HCT116 (cell line): ENCODE measurements around the gene GMCL1. TPM values are rescaled to one million over a fixed set of nuclear protein-coding genes. Genes with fewer than 3 reads are reported as not detected.

Source experiments
- ATAC-seq: fragments of 200-7000 bp; cut with Tn5 transposase; 2 replicates; pipeline ENCODE4 v1.9.1; 2020; ENCODE audit warnings: mild to moderate bottlenecking, moderate library complexity
- BruUV-seq: library from RNA; stranded (reverse); fragments of 400-500 nt; replicated peaks from 2 replicates; lab custom pipeline; 2021; lab: Mats Ljungman, UMichigan
- CTCF ChIA-PET: fragments of 300-600 bp; sonication (Branson Sonifier 250); formaldehyde crosslinking; loops from one replicate; lab custom pipeline; 2021; ENCODE audit warnings: antibody characterized with exemption; lab: Charles Lee
- POLR2A ChIA-PET: fragments of 300-600, 350-600 bp; sonication (Branson Sonifier 250); formaldehyde crosslinking; loops from one replicate; lab custom pipeline; 2021; ENCODE audit warnings: antibody characterized with exemption; lab: Charles Lee
- RAD21 ChIA-PET, 2 experiments: fragments of 300-600 bp; sonication (Branson Sonifier 250); formaldehyde crosslinking; loops; one replicate each; lab custom pipeline; 2023; ENCODE audit warnings: low total read pairs in 2 of 2; ENCODE audit not compliant: uncharacterized antibody in 2 of 2, unreplicated experiment in 2 of 2, low non-redundant PET in 1 of 2; lab: Charles Lee
- DNase-seq: peaks from one replicate; pipeline ENCODE4 v3.0.0-alpha.2; 2010; ENCODE audit warnings: low read depth, low spot score
- H2AFZ ChIP-seq: fragments of 200-600 bp; shearing (Covaris generic), sonication (generic); 2 replicates; pipeline ENCODE4 v1.6.1; 2017; ENCODE audit warnings: low read depth, mixed run types, mixed read lengths, antibody characterized with exemption, low read length; ENCODE audit not compliant: poor library complexity, severe bottlenecking
- H3K27ac ChIP-seq: 2 replicates; pipeline ENCODE4 v1.5.1; 2012; ENCODE audit warnings: low read depth, low read length
- H3K27me3 ChIP-seq: fragments of 200-600 bp; sonication (generic); 2 replicates; pipeline ENCODE4 v1.6.1; 2016; ENCODE audit warnings: mixed run types, low read length, mixed read lengths; ENCODE audit not compliant: insufficient read depth
- H3K36me3 ChIP-seq, 2 experiments: fragments of 200-500 bp in 1 of 2; fragments of 200-600 bp in 1 of 2; sonication (Bioruptor generic) in 1 of 2; sonication (generic) in 1 of 2; 2 replicates each; pipeline versions ENCODE4 v1.5.1 to v1.6.1; 2014 to 2016; ENCODE audit warnings: low read length in 2 of 2, inconsistent platforms in 1 of 2, mixed read lengths in 1 of 2, mixed run types in 1 of 2; ENCODE audit not compliant: insufficient read depth in 2 of 2, control insufficient read depth in 1 of 2
- H3K4me1 ChIP-seq, 2 experiments: fragments of 200-600 bp in 1 of 2; sonication (generic) in 1 of 2; 2 replicates each; pipeline versions ENCODE4 v1.5.1 to v1.6.1; 2012 to 2017; ENCODE audit warnings: low read length in 2 of 2, inconsistent platforms in 1 of 2, mild to moderate bottlenecking in 1 of 2, mixed read lengths in 1 of 2, mixed run types in 1 of 2, moderate library complexity in 1 of 2; ENCODE audit not compliant: insufficient read depth in 2 of 2, control insufficient read depth in 1 of 2
- H3K4me2 ChIP-seq: fragments of 200-600 bp; sonication (generic); 2 replicates; pipeline ENCODE4 v1.6.1; 2017; ENCODE audit warnings: mixed run types, low read length, mixed read lengths
- H3K4me3 ChIP-seq, 2 experiments: fragments of 200-600 bp in 1 of 2; sonication (generic) in 1 of 2; replicated peaks in 1 of 2; 2 replicates each; pipeline ENCODE4 v1.5.1; 2011 to 2016; ENCODE audit warnings: low read length in 2 of 2, control low read depth in 1 of 2, low read depth in 1 of 2, mild to moderate bottlenecking in 1 of 2, mixed read lengths in 1 of 2, mixed run types in 1 of 2
- H3K79me2 ChIP-seq: fragments of 200-600 bp; sonication (generic); 2 replicates; pipeline ENCODE4 v1.6.1; 2017; ENCODE audit warnings: mild to moderate bottlenecking, mixed run types, low read length, moderate library complexity, mixed read lengths; ENCODE audit not compliant: insufficient read depth
- H3K9ac ChIP-seq: fragments of 200-600 bp; sonication (generic); 2 replicates; pipeline ENCODE4 v1.6.1; 2016; ENCODE audit warnings: low read length, mixed read lengths
- H3K9me2 ChIP-seq: fragments of 200-600 bp; sonication (generic), shearing (Covaris generic); 2 replicates; pipeline ENCODE4 v1.6.1; 2017; ENCODE audit warnings: mixed run types, mild to moderate bottlenecking, moderate library complexity; ENCODE audit not compliant: insufficient read depth
- H3K9me3 ChIP-seq, 2 experiments: fragments of 200-500 bp in 1 of 2; fragments of 200-600 bp in 1 of 2; sonication (Bioruptor generic) in 1 of 2; sonication (generic) in 1 of 2; 2 replicates each; pipeline ENCODE4 v1.6.1; 2014 to 2017; ENCODE audit warnings: low read length in 2 of 2, mixed read lengths in 2 of 2, inconsistent platforms in 1 of 2, low read depth in 1 of 2, mild to moderate bottlenecking in 1 of 2, mixed run types in 1 of 2, moderate library complexity in 1 of 2; ENCODE audit not compliant: control insufficient read depth in 1 of 2, insufficient read depth in 1 of 2
- H4K20me1 ChIP-seq: fragments of 200-600 bp; sonication (generic), shearing (Covaris generic); 2 replicates; pipeline ENCODE4 v1.6.1; 2017; ENCODE audit warnings: mixed run types, mild to moderate bottlenecking, moderate library complexity; ENCODE audit not compliant: insufficient read depth
- CBX3 ChIP-seq: IDR thresholded peaks from 2 replicates; pipeline ENCODE4 v1.6.1; 2012; ENCODE audit warnings: low read depth
- ELF1 ChIP-seq: IDR thresholded peaks from 2 replicates; pipeline ENCODE4 v1.6.1; 2012; ENCODE audit warnings: low read depth, borderline replicate concordance
- EZH2 ChIP-seq: fragments of 200-600 bp; sonication (generic); IDR thresholded peaks from 2 replicates; pipeline ENCODE4 v1.6.1; 2017; ENCODE audit warnings: antibody characterized with exemption, mixed run types
- FOSL1 ChIP-seq: IDR thresholded peaks from 2 replicates; pipeline ENCODE4 v1.6.1; 2012; ENCODE audit warnings: low read depth
- JUND ChIP-seq: IDR thresholded peaks from 2 replicates; pipeline ENCODE4 v1.6.1; 2012
- POLR2A ChIP-seq: IDR thresholded peaks from 2 replicates; pipeline ENCODE4 v1.7.0; 2011; ENCODE audit warnings: borderline replicate concordance; ENCODE audit not compliant: insufficient read depth, insufficient read length; ENCODE audit errors: extremely low read depth
- POLR2AphosphoS5 ChIP-seq: IDR thresholded peaks from 2 replicates; pipeline ENCODE4 v1.6.1; 2011; ENCODE audit warnings: mild to moderate bottlenecking, low read depth, low read length, moderate library complexity
- SIN3A ChIP-seq: IDR thresholded peaks from 2 replicates; pipeline ENCODE4 v1.6.1; 2012; ENCODE audit warnings: low read depth
- SP1 ChIP-seq: IDR thresholded peaks from 2 replicates; pipeline ENCODE4 v1.6.1; 2012; ENCODE audit warnings: low read depth
- SRF ChIP-seq: IDR thresholded peaks from 2 replicates; pipeline ENCODE4 v1.6.1; 2012; ENCODE audit warnings: low read depth
- ZFX ChIP-seq: fragments of 450-650 bp; IDR thresholded peaks from 2 replicates; pipeline ENCODE4 v1.6.1; 2017
- ZNF274 ChIP-seq: fragments of 200-500 bp; sonication (Bioruptor generic); IDR thresholded peaks from 2 replicates; pipeline ENCODE4 v1.6.1; 2014; ENCODE audit warnings: mild to moderate bottlenecking, low read depth, low read length, inconsistent platforms
- intact Hi-C: fragments of 100-400 bp; cut with micrococcal nuclease; formaldehyde crosslinking; loops from 2 replicates; pipeline ENCODE4 v1.10.0; 2022
- total RNA-seq: library from RNA; stranded (reverse); gene quantifications from one replicate; pipeline ENCODE4 v1.2.1, GENCODE V29; 2021; ENCODE audit not compliant: unreplicated experiment
- TF ChIP-seq, protein P1 (sequence below): IDR thresholded peaks from 2 replicates; pipeline ENCODE4 v1.6.1; 2012
- TF ChIP-seq, protein P2 (sequence below): IDR thresholded peaks from 2 replicates; pipeline ENCODE4 v1.6.1; 2012; ENCODE audit warnings: low read depth

The GMCL1 gene
- total RNA-seq, 1 experiment from 2014 or later, result 16.7 TPM

DNA sequence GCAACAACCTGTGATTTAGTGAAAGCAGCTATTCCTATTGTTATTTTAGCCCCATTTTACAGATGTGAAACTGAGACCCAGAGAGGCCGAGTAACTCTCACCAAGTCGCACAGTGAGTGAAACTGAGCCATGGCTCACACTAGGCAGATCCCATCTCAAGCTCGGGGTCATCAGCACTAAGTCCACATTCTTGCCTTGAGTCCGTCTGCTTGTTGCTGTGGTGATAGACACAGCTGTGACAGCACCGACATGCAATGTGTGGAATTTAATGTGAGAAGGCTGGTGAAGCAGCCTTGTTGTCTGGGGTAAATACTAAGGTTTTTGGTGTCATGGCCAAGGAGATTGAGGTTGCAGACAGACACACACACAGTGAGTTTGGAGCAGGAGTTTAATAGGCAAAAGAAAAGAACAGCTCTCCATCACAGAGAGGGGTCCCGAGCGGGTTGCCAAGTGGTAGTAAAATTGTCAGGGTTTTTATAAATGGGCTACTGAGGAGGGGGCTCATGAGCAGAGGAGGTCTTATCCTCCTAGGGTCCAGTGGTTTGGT lies 40.2 kb upstream of the GMCL1 start:
- intact Hi-C loops, result no loop called here
- Histone ChIP-seq H3K4me1 (no peaks in the 10 kb centered on the region), H3K4me2 (no peak overlapping the region), H3K9me3 (no peaks in the 10 kb centered on the region), H3K9ac (no peak overlapping the region), H2AFZ (no peak overlapping the region), H4K20me1 (no peaks in the 10 kb centered on the region), H3K36me3 (no peaks in the 10 kb centered on the region), H3K9me2 (no peaks in the 10 kb centered on the region), H3K27ac (no peak overlapping the region), H3K4me3 (no peak overlapping the region), H3K79me2 (no peaks in the 10 kb centered on the region), H3K27me3 (no peaks in the 10 kb centered on the region)
- RAD21 ChIA-PET, result no interaction called here
- DNase-seq, result no peak
- CTCF ChIA-PET, result interaction anchor here (1.2 to 1.8 kb wide), 2 partner anchors 27 to 65 kb away, joined by 3 to 4 read pairs; no protein-coding TSS in a partner anchor
- no peak for ATAC-seq
- POLR2A ChIA-PET, result no interaction called here
- BruUV-seq, result no TSS peak
- no peak for TF ChIP-seq POLR2AphosphoS5
- no peak for TF ChIP-seq POLR2A
- no peak for TF ChIP-seq FOSL1
- no peak for TF ChIP-seq JUND
- no peak for TF ChIP-seq SRF
- no peak for TF ChIP-seq EZH2
- no peak for TF ChIP-seq CBX3
- TF ChIP-seq SP1, result no peak
- no peak for TF ChIP-seq ZNF274
- TF ChIP-seq ELF1, result no peak
- TF ChIP-seq, protein P1, sequence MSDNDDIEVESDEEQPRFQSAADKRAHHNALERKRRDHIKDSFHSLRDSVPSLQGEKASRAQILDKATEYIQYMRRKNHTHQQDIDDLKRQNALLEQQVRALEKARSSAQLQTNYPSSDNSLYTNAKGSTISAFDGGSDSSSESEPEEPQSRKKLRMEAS, result no peak
- TF ChIP-seq SIN3A, result no peak
- TF ChIP-seq ZFX, result no peak
- TF ChIP-seq, protein P2, sequence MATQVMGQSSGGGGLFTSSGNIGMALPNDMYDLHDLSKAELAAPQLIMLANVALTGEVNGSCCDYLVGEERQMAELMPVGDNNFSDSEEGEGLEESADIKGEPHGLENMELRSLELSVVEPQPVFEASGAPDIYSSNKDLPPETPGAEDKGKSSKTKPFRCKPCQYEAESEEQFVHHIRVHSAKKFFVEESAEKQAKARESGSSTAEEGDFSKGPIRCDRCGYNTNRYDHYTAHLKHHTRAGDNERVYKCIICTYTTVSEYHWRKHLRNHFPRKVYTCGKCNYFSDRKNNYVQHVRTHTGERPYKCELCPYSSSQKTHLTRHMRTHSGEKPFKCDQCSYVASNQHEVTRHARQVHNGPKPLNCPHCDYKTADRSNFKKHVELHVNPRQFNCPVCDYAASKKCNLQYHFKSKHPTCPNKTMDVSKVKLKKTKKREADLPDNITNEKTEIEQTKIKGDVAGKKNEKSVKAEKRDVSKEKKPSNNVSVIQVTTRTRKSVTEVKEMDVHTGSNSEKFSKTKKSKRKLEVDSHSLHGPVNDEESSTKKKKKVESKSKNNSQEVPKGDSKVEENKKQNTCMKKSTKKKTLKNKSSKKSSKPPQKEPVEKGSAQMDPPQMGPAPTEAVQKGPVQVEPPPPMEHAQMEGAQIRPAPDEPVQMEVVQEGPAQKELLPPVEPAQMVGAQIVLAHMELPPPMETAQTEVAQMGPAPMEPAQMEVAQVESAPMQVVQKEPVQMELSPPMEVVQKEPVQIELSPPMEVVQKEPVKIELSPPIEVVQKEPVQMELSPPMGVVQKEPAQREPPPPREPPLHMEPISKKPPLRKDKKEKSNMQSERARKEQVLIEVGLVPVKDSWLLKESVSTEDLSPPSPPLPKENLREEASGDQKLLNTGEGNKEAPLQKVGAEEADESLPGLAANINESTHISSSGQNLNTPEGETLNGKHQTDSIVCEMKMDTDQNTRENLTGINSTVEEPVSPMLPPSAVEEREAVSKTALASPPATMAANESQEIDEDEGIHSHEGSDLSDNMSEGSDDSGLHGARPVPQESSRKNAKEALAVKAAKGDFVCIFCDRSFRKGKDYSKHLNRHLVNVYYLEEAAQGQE, result no peak
